IMR-90 (cell line): ENCODE data around the gene CD82. TPM values are rescaled to one million over a fixed set of nuclear protein-coding genes. Genes with fewer than 3 reads are reported as not detected.

Experiments used
- ATAC-seq: fragments of 200-7000 bp; cut with Tn5 transposase; 2 replicates; pipeline ENCODE4 v1.9.1; 2020; ENCODE audit warnings: low read depth, mild to moderate bottlenecking, moderate library complexity
- BruUV-seq: library from RNA; stranded (reverse); fragments of 400-500 nt; replicated peaks from 2 replicates; lab custom pipeline; 2021; lab: Mats Ljungman, UMichigan
- CTCF ChIA-PET: fragments of 300-600 bp; formaldehyde crosslinking; extraction: SDS; loops from one replicate; lab custom pipeline; 2021; ENCODE audit warnings: antibody characterized with exemption; lab: Yijun Ruan, JAX
- POLR2A ChIA-PET: fragments of 300-600 bp; sonication (Branson Sonifier 250); formaldehyde crosslinking; loops from one replicate; lab custom pipeline; 2022; ENCODE audit warnings: antibody characterized with exemption; ENCODE audit not compliant: unreplicated experiment; lab: Charles Lee
- DNase-seq: peaks from one replicate; pipeline ENCODE4 v3.0.0; 2013
- H2AFZ ChIP-seq: replicated peaks from 2 replicates; pipeline ENCODE3; 2013; ENCODE audit warnings: low read length, mild to moderate bottlenecking; ENCODE audit not compliant: poor library complexity
- H2AK5ac ChIP-seq: 2 replicates; pipeline ENCODE4 v1.6.1; 2013; ENCODE audit warnings: low read depth, low read length, inconsistent platforms
- H2AK9ac ChIP-seq: replicated peaks from 2 replicates; pipeline ENCODE3; 2013; ENCODE audit warnings: mild to moderate bottlenecking, low read depth, low read length, moderate library complexity; ENCODE audit not compliant: poor library complexity
- H2BK120ac ChIP-seq: 2 replicates; pipeline ENCODE4 v1.6.1; 2013; ENCODE audit warnings: low read depth, low read length, inconsistent platforms
- H2BK15ac ChIP-seq: 3 replicates; pipeline ENCODE4 v1.6.1; 2013; ENCODE audit warnings: low read depth, low read length, inconsistent platforms
- H2BK20ac ChIP-seq: 2 replicates; pipeline ENCODE4 v1.6.1; 2013; ENCODE audit warnings: low read depth, mild to moderate bottlenecking, inconsistent platforms, low read length, moderate library complexity
- H2BK5ac ChIP-seq: 2 replicates; pipeline ENCODE4 v1.6.1; 2013; ENCODE audit warnings: mild to moderate bottlenecking, low read depth, low read length, inconsistent platforms; ENCODE audit not compliant: poor library complexity, severe bottlenecking
- H3K14ac ChIP-seq: replicated peaks from 2 replicates; pipeline ENCODE4 v1.6.1; 2013; ENCODE audit warnings: low read depth, low read length, inconsistent platforms
- H3K18ac ChIP-seq: 2 replicates; pipeline ENCODE4 v1.6.1; 2013; ENCODE audit warnings: low read depth, low read length, control low read depth
- H3K23ac ChIP-seq: 2 replicates; pipeline ENCODE4 v1.6.1; 2013; ENCODE audit warnings: low read depth, low read length, inconsistent platforms
- H3K27ac ChIP-seq: 2 replicates; pipeline ENCODE4 v1.5.1; 2013; ENCODE audit warnings: mild to moderate bottlenecking, control low read depth, low read length; ENCODE audit not compliant: insufficient read depth
- H3K27me3 ChIP-seq: 2 replicates; pipeline ENCODE4 v1.6.1; 2013; ENCODE audit warnings: low read length; ENCODE audit not compliant: control insufficient read depth, insufficient read depth
- H3K36me3 ChIP-seq: 2 replicates; pipeline ENCODE4 v1.6.1; 2013; ENCODE audit warnings: low read length, mixed read lengths; ENCODE audit not compliant: control insufficient read depth, insufficient read depth
- H3K4ac ChIP-seq: 2 replicates; pipeline ENCODE4 v1.6.1; 2013; ENCODE audit warnings: low read depth, low read length, inconsistent platforms
- H3K4me1 ChIP-seq: 2 replicates; pipeline ENCODE4 v1.6.1; 2013; ENCODE audit warnings: low read length, mixed read lengths; ENCODE audit not compliant: control insufficient read depth, insufficient read depth
- H3K4me2 ChIP-seq: 2 replicates; pipeline ENCODE4 v1.6.1; 2013; ENCODE audit warnings: low read depth, mild to moderate bottlenecking, control low read depth, low read length, moderate library complexity
- H3K4me3 ChIP-seq: 2 replicates; pipeline ENCODE4 v1.5.1; 2013; ENCODE audit warnings: low read depth, mild to moderate bottlenecking, control low read depth, low read length, moderate library complexity; ENCODE audit not compliant: insufficient read depth
- H3K56ac ChIP-seq: 2 replicates; pipeline ENCODE4 v1.6.1; 2013; ENCODE audit warnings: low read length, inconsistent platforms; ENCODE audit not compliant: insufficient read depth; ENCODE audit errors: extremely low read depth
- H3K79me1 ChIP-seq, 2 experiments: 2 replicates each; pipeline ENCODE4 v1.6.1; 2013; ENCODE audit warnings: low read length in 2 of 2, inconsistent platforms in 1 of 2, low read depth in 1 of 2
- H3K9ac ChIP-seq: 2 replicates; pipeline ENCODE4 v1.6.1; 2013; ENCODE audit warnings: low read depth, low read length, control low read depth
- H3K9me1 ChIP-seq: 2 replicates; pipeline ENCODE4 v1.6.1; 2013; ENCODE audit warnings: low read length, inconsistent platforms; ENCODE audit not compliant: insufficient read depth
- H3K9me3 ChIP-seq: 2 replicates; pipeline ENCODE4 v1.6.1; 2013; ENCODE audit warnings: low read length; ENCODE audit not compliant: control insufficient read depth, insufficient read depth
- H4K20me1 ChIP-seq: 2 replicates; pipeline ENCODE4 v1.6.1; 2013; ENCODE audit warnings: low read length, inconsistent platforms; ENCODE audit not compliant: insufficient read depth
- H4K5ac ChIP-seq: 2 replicates; pipeline ENCODE4 v1.6.1; 2013; ENCODE audit warnings: mild to moderate bottlenecking, low read depth, low read length, control low read depth
- H4K8ac ChIP-seq, 2 experiments: 2 replicates each; pipeline ENCODE4 v1.6.1; 2013; ENCODE audit warnings: low read depth in 2 of 2, low read length in 2 of 2, control low read depth in 1 of 2, inconsistent platforms in 1 of 2
- H4K91ac ChIP-seq: 2 replicates; pipeline ENCODE4 v1.6.1; 2013; ENCODE audit warnings: low read depth, low read length, inconsistent platforms; ENCODE audit not compliant: insufficient read depth
- CEBPB ChIP-seq: IDR thresholded peaks from 2 replicates; pipeline ENCODE4 v1.6.1; 2012; ENCODE audit warnings: low read depth, low read length, improper control_type of control experiment
- CTCF ChIP-seq: conservative IDR thresholded peaks from 2 replicates; pipeline ENCODE4 v1.5.1; 2012; ENCODE audit warnings: mild to moderate bottlenecking, low read depth, low read length, improper control_type of control experiment
- ELK1 ChIP-seq: fragments of 150-350 bp; IDR thresholded peaks from 2 replicates; pipeline ENCODE4 v1.6.1; 2016; ENCODE audit warnings: low read depth, mild to moderate bottlenecking, low read length, moderate library complexity, borderline replicate concordance
- FOS ChIP-seq: fragments of 150-350 bp; IDR thresholded peaks from 2 replicates; pipeline ENCODE4 v1.6.1; 2016; ENCODE audit warnings: low read depth, low read length
- NFE2L2 ChIP-seq: fragments of 150-350 bp; IDR thresholded peaks from 2 replicates; pipeline ENCODE4 v1.6.1; 2016; ENCODE audit warnings: low read depth, mild to moderate bottlenecking, low read length
- RFX5 ChIP-seq: IDR thresholded peaks from 2 replicates; pipeline ENCODE4 v1.8.0; 2012; ENCODE audit warnings: low read depth, mild to moderate bottlenecking, low read length, moderate library complexity
- SMC3 ChIP-seq: fragments of 150-350 bp; IDR thresholded peaks from 2 replicates; pipeline ENCODE4 v1.6.1; 2016; ENCODE audit warnings: low read depth, mild to moderate bottlenecking, antibody characterized with exemption, low read length, moderate library complexity
- USF2 ChIP-seq: fragments of 150-350 bp; IDR thresholded peaks from 2 replicates; pipeline ENCODE4 v1.6.1; 2017; ENCODE audit warnings: mild to moderate bottlenecking, antibody characterized with exemption, low read length, low read depth
- WGBS, 2 experiments: methylation state at CpG; one replicate each; pipeline versions ENCODE4 v1.1.5 to v1.1.7; 2013; ENCODE audit warnings: missing lambda C conversion rate in 2 of 2; ENCODE audit not compliant: insufficient read length in 1 of 2; ENCODE audit errors: extremely low coverage in 2 of 2; 5-methylcytosine and 5-hydroxymethylcytosine counted together
- dilution Hi-C: fragments of 300-500 bp; cut with HindIII; formaldehyde crosslinking; loops from one replicate; pipeline ENCODE4 v1.14.3; 2018; ENCODE audit warnings: low sequenced_read_pairs; ENCODE audit not compliant: unreplicated experiment
- in situ Hi-C: fragments of 300-500 bp; cut with MboI; formaldehyde crosslinking; loops from 3 replicates; pipeline ENCODE4 v1.14.3; 2019; ENCODE audit warnings: low sequenced_read_pairs, inconsistent platforms, mixed read lengths
- intact Hi-C: fragments of 100-400 bp; cut with micrococcal nuclease; formaldehyde crosslinking; loops from 2 replicates; pipeline ENCODE4 v1.10.0; 2022
- polyA plus RNA-seq, 3 experiments: library from polyadenylated mRNA; depleted of rRNA; stranded (reverse); fragments of >200 nt; gene quantifications; 2 replicates each; pipeline ENCODE4 v1.2.3, GENCODE V29; 2012; ENCODE audit warnings: low replicate concordance in 1 of 3
- total RNA-seq: library from RNA; depleted of rRNA; stranded (reverse); fragments of >200 nt; gene quantifications from 2 replicates; pipeline ENCODE4 v1.2.3, GENCODE V29; 2012

The CD82 gene
- total and polyA plus RNA-seq, 2 of the 4 experiments (the other 2 are of a cell fraction): 32.8 to 49.4 TPM

GRCh38 chr11:44581246-44581645 is 15.8 kb downstream of the CD82 start:
- Histone ChIP-seq H2BK15ac (peak overlapping the region; percentile 56; the same call in 2 of the 3 replicates), H3K36me3 (peaks cover 3% of the 10 kb centered on the region), H4K5ac (no peak overlapping the region), H2BK120ac (no peak overlapping the region), H3K4me3 (no peak overlapping the region), H3K4me1 (peaks cover 6% of the 10 kb centered on the region), H4K20me1 (no peaks in the 10 kb centered on the region; the same call in 1 of the 2 replicates), H3K27ac (no peak overlapping the region), H2AK5ac (no peak overlapping the region), H3K14ac (no peak overlapping the region), H3K9me3 (peaks cover 8% of the 10 kb centered on the region), H3K27me3 (no peaks in the 10 kb centered on the region), H2AK9ac (no peak overlapping the region), H3K4ac (0 out of 2 replicates have a peak overlapping the region, but pooled peaks have one; percentile 0), H3K56ac (no peak overlapping the region), H2BK5ac (no peak overlapping the region), H3K9ac (no peak overlapping the region), H3K4me2 (no peak overlapping the region), H3K79me1 (peaks cover 16 to 50% of the 10 kb centered on the region in 2 experiments), H2AFZ (no peak overlapping the region), H4K91ac (no peak overlapping the region), H4K8ac (no peak overlapping the region), H3K9me1 (no peaks in the 10 kb centered on the region; the same call in 1 of the 2 replicates), H3K23ac (no peak overlapping the region), H3K18ac (no peak overlapping the region), H2BK20ac (no peak overlapping the region)
- TF ChIP-seq USF2: peak; percentile 21; the same call in 1 of the 2 replicates
- TF ChIP-seq SMC3: no peak
- no peak for TF ChIP-seq FOS
- no peak for TF ChIP-seq ELK1
- no peak for TF ChIP-seq RFX5
- no peak for TF ChIP-seq CEBPB
- no peak for TF ChIP-seq CTCF
- TF ChIP-seq NFE2L2: no peak
- ChIA-PET CTCF (no interaction called here), POLR2A (no interaction called here)
- dilution Hi-C loops (no loop called here), in situ Hi-C loops (no loop called here), intact Hi-C loops (no loop called here)
- no peak for DNase-seq
- no TSS peak for BruUV-seq
- 64% methylated on average over 3 of the region's 3 CpGs; no CpG with 5 or more reads in 1 of the 2 experiments for WGBS, 2 experiments
- no peak for ATAC-seq
